ENCODE results near the gene ABTB2. TPM values are rescaled to one million over a fixed set of nuclear protein-coding genes. Genes with fewer than 3 reads are reported as not detected.
"Not testable (repeated sequence)": the region's sequence is repeated elsewhere in the genome, so short reads cannot be mapped to it uniquely, and the experiment has no call there.

ABTB2 gene
- total RNA-seq, 2 experiments from 2014 or later, result 0.06 to 0.09 TPM

- Histone ChIP-seq H3K36me3 (ENCODE audit: insufficient read depth, low read length) (no peaks in the 10 kb centered on the region), H3K79me2 (ENCODE audit: insufficient read depth, low read depth, low read length) (no peaks in the 10 kb centered on the region), H4K20me1 (ENCODE audit: insufficient read depth, low read length) (no peaks in the 10 kb centered on the region), H3K4me2 (ENCODE audit: low read length) (no peak overlapping the region), H3K4me1 (ENCODE audit: insufficient read depth, low read length, poor library complexity, severe bottlenecking) (no peaks in the 10 kb centered on the region), H3K9me3 (ENCODE audit: low read length) (no peaks in the 10 kb centered on the region), H2AFZ (ENCODE audit: low read length) (no peak overlapping the region), H3K4me3 (ENCODE audit: low read depth, low read length, poor library complexity, severe bottlenecking) (no peak overlapping the region), H3K9me2 (ENCODE audit: insufficient read depth, low read length) (no peaks in the 10 kb centered on the region), H3K27ac (ENCODE audit: low read depth, low read length, poor library complexity, severe bottlenecking) (no peak overlapping the region)
- ChIA-PET CTCF (ENCODE audit: unreplicated experiment) (no interaction called here), POLR2A (interaction anchor here (0.6 to 0.7 kb wide), 2 partner anchors 59 to 941 kb away, joined by 3 read pairs; no protein-coding TSS in a partner anchor)
- DNase-seq (ENCODE audit: low spot score), result no peak
- TF ChIP-seq CTCF (conservative IDR thresholded peaks at IDR 0.05; ENCODE audit: low read length) (no peak), EZH2phosphoT487 (IDR thresholded peaks at IDR 0.05; ENCODE audit: borderline replicate concordance, low read depth, low read length) (no peak)
- intact Hi-C loops (cut with micrococcal nuclease; ENCODE audit: unreplicated experiment), result no loop called here
- BruUV-seq (replicated peaks), result no TSS peak
Observed at GRCh38 chr11:34395916-34396550, 38.2 kb upstream of the ABTB2 start.

GRCh38 chr11:34394771-34395300 is 37.0 kb upstream of the ABTB2 start:
- no peak overlapping the region for H3K4me3 ChIP-seq (ENCODE audit: low read depth, low read length, poor library complexity, severe bottlenecking)
- POLR2A ChIA-PET, result no interaction called here
- CTCF ChIA-PET (ENCODE audit: unreplicated experiment), result no interaction called here
- intact Hi-C loops (cut with micrococcal nuclease; ENCODE audit: unreplicated experiment), result no loop called here
- no peaks in the 10 kb centered on the region for H4K20me1 ChIP-seq (ENCODE audit: insufficient read depth, low read length)
- TF ChIP-seq CTCF (conservative IDR thresholded peaks at IDR 0.05; ENCODE audit: low read length) (no peak), EZH2phosphoT487 (IDR thresholded peaks at IDR 0.05; ENCODE audit: borderline replicate concordance, low read depth, low read length) (no peak)
- DNase-seq (ENCODE audit: low spot score), result no peak
- no peak overlapping the region for H2AFZ ChIP-seq (ENCODE audit: low read length)
- no peak overlapping the region for H3K4me2 ChIP-seq (ENCODE audit: low read length)
- BruUV-seq (replicated peaks), result no TSS peak
- H3K9me2 ChIP-seq (ENCODE audit: insufficient read depth, low read length), result no peaks in the 10 kb centered on the region
- H3K4me1 ChIP-seq (ENCODE audit: insufficient read depth, low read length, poor library complexity, severe bottlenecking), result no peaks in the 10 kb centered on the region
- H3K27ac ChIP-seq (ENCODE audit: low read depth, low read length, poor library complexity, severe bottlenecking), result no peak overlapping the region
- no peaks in the 10 kb centered on the region for H3K9me3 ChIP-seq (ENCODE audit: low read length)
- no peaks in the 10 kb centered on the region for H3K79me2 ChIP-seq (ENCODE audit: insufficient read depth, low read depth, low read length)
- H3K36me3 ChIP-seq (ENCODE audit: insufficient read depth, low read length), result no peaks in the 10 kb centered on the region

- H3K79me2 ChIP-seq (ENCODE audit: insufficient read depth, low read depth, low read length), result no peaks in the 10 kb centered on the region
- H3K27ac ChIP-seq (ENCODE audit: low read depth, low read length, poor library complexity, severe bottlenecking), result no peak overlapping the region
- H4K20me1 ChIP-seq (ENCODE audit: insufficient read depth, low read length), result no peaks in the 10 kb centered on the region
- H2AFZ ChIP-seq (ENCODE audit: low read length), result no peak overlapping the region
- intact Hi-C loops (cut with micrococcal nuclease; ENCODE audit: unreplicated experiment), result no loop called here
- H3K9me2 ChIP-seq (ENCODE audit: insufficient read depth, low read length), result no peaks in the 10 kb centered on the region
- no peak overlapping the region for H3K4me3 ChIP-seq (ENCODE audit: low read depth, low read length, poor library complexity, severe bottlenecking)
- no peak for DNase-seq (ENCODE audit: low spot score)
- no peaks in the 10 kb centered on the region for H3K36me3 ChIP-seq (ENCODE audit: insufficient read depth, low read length)
- no peak for TF ChIP-seq CTCF (conservative IDR thresholded peaks at IDR 0.05; ENCODE audit: low read length)
- no peak for TF ChIP-seq EZH2phosphoT487 (IDR thresholded peaks at IDR 0.05; ENCODE audit: borderline replicate concordance, low read depth, low read length)
- ChIA-PET CTCF (ENCODE audit: unreplicated experiment) (no interaction called here), POLR2A (no interaction called here)
- no peaks in the 10 kb centered on the region for H3K9me3 ChIP-seq (ENCODE audit: low read length)
- no peak overlapping the region for H3K4me2 ChIP-seq (ENCODE audit: low read length)
- no peaks in the 10 kb centered on the region for H3K4me1 ChIP-seq (ENCODE audit: insufficient read depth, low read length, poor library complexity, severe bottlenecking)
- BruUV-seq (replicated peaks), result no TSS peak
Observed at GRCh38 chr11:34387653-34388052, 29.8 kb upstream of the ABTB2 start.

- POLR2A ChIA-PET, result interaction anchor here (0.5 kb wide), 1 partner anchor 26 kb away, joined by 3 read pairs; no protein-coding TSS in a partner anchor
- H3K4me3 ChIP-seq (ENCODE audit: low read depth, low read length, poor library complexity, severe bottlenecking); intact Hi-C loops (cut with micrococcal nuclease; ENCODE audit: unreplicated experiment); H3K27ac ChIP-seq (ENCODE audit: low read depth, low read length, poor library complexity, severe bottlenecking); H3K4me2 ChIP-seq (ENCODE audit: low read length); H3K36me3 ChIP-seq (ENCODE audit: insufficient read depth, low read length); H3K9me3 ChIP-seq (ENCODE audit: low read length); H3K4me1 ChIP-seq (ENCODE audit: insufficient read depth, low read length, poor library complexity, severe bottlenecking); CTCF ChIA-PET (ENCODE audit: unreplicated experiment); H4K20me1 ChIP-seq (ENCODE audit: insufficient read depth, low read length); DNase-seq (ENCODE audit: low spot score); H3K79me2 ChIP-seq (ENCODE audit: insufficient read depth, low read depth, low read length); BruUV-seq (replicated peaks); H2AFZ ChIP-seq (ENCODE audit: low read length); H3K9me2 ChIP-seq (ENCODE audit: insufficient read depth, low read length): not testable (repeated sequence)
Observed at GRCh38 chr11:34386356-34386755, 28.5 kb upstream of the ABTB2 start.
